OCI-LY7 (cell line): ENCODE results near the gene DAPK3.

Experiments used
- CTCF ChIP-seq: fragments of 200-600 bp; sonication (generic); conservative IDR thresholded peaks from 2 replicates; pipeline ENCODE4 v1.5.1; 2014; ENCODE audit warnings: mild to moderate bottlenecking, antibody characterized with exemption, low read length, moderate library complexity, mixed read lengths
- EZH2phosphoT487 ChIP-seq: fragments of 200-600 bp; sonication (generic); IDR thresholded peaks from 2 replicates; pipeline ENCODE4 v1.6.1; 2018; ENCODE audit warnings: low read depth, borderline replicate concordance, mild to moderate bottlenecking, mixed run types, antibody characterized with exemption, low read length, moderate library complexity, mixed read lengths

- no peak for TF ChIP-seq CTCF
- TF ChIP-seq EZH2phosphoT487: no peak
These were observed 42.2 kb upstream of the DAPK3 start for GRCh38 chr19:4012975-4013634.
